ENCODE data around the gene CD160.

The CD160 gene

DNA sequence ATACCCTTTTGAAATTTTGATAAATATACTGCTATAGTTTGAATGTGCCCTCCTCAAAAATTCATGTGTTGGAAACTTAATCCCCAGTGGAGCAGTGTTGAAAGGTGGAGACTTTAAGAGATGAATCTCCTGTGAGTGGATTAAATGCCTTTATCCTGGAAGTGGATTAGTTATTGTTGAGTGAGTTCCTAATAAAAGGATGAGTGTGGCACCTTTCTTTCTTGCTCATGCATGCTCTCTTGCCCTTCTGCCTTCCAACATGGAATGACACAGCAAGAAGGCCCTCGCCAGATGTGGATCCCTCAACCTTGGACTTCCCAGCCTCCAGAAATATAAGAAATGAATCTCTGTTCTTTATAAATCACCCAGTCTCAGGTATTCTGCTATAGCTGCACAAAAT is 51.8 kb downstream of the CD160 start:
- H3K4me3 ChIP-seq (ENCODE audit: low read length): no peak overlapping the region
- H3K27ac ChIP-seq (ENCODE audit: low read length): no peak overlapping the region
- H3K9me3 ChIP-seq (ENCODE audit: control insufficient read depth, insufficient read depth, low read length): no peaks in the 10 kb centered on the region
- no peaks in the 10 kb centered on the region for H3K36me3 ChIP-seq (ENCODE audit: control insufficient read depth, insufficient read depth, low read length)
- DNase-seq (ENCODE audit: low read depth, low spot score): no peak
- no CpG with 5 or more reads among the region's 1 CpG for WGBS (ENCODE audit: insufficient coverage, insufficient read length)
- no peaks in the 10 kb centered on the region for H3K27me3 ChIP-seq (ENCODE audit: control insufficient read depth, insufficient read depth, low read length)
- H3K4me1 ChIP-seq (ENCODE audit: control insufficient read depth, insufficient read depth, low read length): no peaks in the 10 kb centered on the region

DNA sequence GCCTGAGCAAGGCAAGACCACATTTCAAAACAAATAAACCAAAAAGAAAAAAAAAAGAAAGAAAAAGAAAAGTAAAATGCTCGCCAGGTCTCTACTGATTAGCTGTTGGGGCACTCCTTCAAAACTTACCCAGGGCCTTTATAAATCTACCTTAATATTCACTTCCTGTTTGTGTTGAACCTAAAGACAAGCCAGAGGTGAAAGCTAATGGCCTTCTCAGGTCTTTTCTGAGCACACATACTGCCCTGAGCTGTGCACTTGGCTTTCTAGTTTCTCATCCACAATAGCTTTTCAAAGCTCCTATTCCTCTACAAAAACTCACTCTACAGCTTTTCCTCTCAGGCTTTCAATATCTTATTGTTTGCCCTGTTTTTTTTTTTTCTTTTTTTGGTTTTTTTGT is 54.1 kb downstream of the CD160 start:
- no peak overlapping the region for H3K4me3 ChIP-seq (ENCODE audit: low read length)
- no peak for DNase-seq (ENCODE audit: low read depth, low spot score)
- no peaks in the 10 kb centered on the region for H3K36me3 ChIP-seq (ENCODE audit: control insufficient read depth, insufficient read depth, low read length)
- no CpG with 5 or more reads among the region's 1 CpG for WGBS (ENCODE audit: insufficient coverage, insufficient read length)
- H3K4me1 ChIP-seq (ENCODE audit: control insufficient read depth, insufficient read depth, low read length): no peaks in the 10 kb centered on the region
- H3K9me3 ChIP-seq (ENCODE audit: control insufficient read depth, insufficient read depth, low read length): no peaks in the 10 kb centered on the region
- no peaks in the 10 kb centered on the region for H3K27me3 ChIP-seq (ENCODE audit: control insufficient read depth, insufficient read depth, low read length)
- no peak overlapping the region for H3K27ac ChIP-seq (ENCODE audit: low read length)

DNA sequence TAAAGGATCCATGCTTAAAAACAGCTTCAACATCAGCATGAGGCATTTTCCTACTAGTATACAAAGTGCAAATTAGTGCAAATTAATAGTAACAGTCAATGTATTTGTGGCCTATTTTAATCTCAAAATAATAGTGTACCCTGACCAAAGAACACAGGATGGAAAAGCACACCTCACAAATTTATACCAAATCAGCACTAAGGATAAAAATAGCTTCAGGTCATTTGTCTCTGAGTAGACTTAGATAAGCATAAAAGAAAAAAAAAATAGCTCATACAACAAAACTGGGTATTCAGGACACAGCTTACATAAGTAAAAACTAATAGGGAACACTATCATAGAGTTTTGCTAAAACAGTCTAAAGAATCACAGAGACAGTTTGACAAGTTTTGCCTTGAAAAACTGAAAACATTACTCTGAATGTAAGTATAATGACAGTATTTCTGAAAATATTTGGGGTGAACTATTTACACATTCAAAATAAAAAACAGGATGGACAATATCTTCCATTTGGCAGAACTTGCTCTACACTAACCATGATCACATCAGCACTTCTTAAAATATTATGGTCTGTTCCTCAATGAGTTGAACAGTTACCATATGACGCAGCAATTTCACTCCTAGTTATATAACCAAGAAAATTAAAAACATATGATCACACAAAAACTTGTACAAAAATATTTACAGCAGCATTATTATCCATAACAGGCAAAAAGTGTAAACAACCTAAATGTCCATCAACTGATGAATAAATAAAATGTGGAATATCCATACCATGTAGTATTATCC is 58.3 kb downstream of the CD160 start:
- H3K27me3 ChIP-seq (ENCODE audit: control insufficient read depth, insufficient read depth, low read length): no peaks in the 10 kb centered on the region
- no peak overlapping the region for H3K4me3 ChIP-seq (ENCODE audit: low read length)
- no peak overlapping the region for H3K27ac ChIP-seq (ENCODE audit: low read length)
- WGBS (ENCODE audit: insufficient coverage, insufficient read length): no CpG with 5 or more reads among the region's 1 CpG
- no peak for DNase-seq (ENCODE audit: low read depth, low spot score)
- H3K36me3 ChIP-seq (ENCODE audit: control insufficient read depth, insufficient read depth, low read length): no peaks in the 10 kb centered on the region
- H3K9me3 ChIP-seq (ENCODE audit: control insufficient read depth, insufficient read depth, low read length): no peaks in the 10 kb centered on the region
- no peaks in the 10 kb centered on the region for H3K4me1 ChIP-seq (ENCODE audit: control insufficient read depth, insufficient read depth, low read length)

DNA sequence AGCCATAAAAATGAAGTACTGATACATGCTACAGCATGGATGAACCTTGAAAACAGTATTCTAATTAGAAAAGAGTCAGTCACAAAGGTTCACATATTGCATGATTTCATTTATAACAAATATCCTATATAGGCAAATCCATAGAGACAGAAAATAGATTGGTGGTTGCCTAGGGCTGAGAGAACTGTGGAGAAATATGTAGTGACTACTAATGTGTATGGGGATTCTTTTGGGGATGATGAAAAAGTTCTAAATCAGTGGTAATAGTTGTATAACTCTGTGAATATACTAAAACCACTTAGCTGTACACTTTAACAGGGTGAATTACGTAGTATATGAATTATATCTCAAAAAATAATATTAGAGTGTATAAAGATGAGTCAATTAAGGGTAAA is 58.8 kb downstream of the CD160 start:
- Histone ChIP-seq H3K9me3 (ENCODE audit: control insufficient read depth, insufficient read depth, low read length) (no peaks in the 10 kb centered on the region), H3K36me3 (ENCODE audit: control insufficient read depth, insufficient read depth, low read length) (no peaks in the 10 kb centered on the region), H3K27me3 (ENCODE audit: control insufficient read depth, insufficient read depth, low read length) (no peaks in the 10 kb centered on the region), H3K4me1 (ENCODE audit: control insufficient read depth, insufficient read depth, low read length) (no peaks in the 10 kb centered on the region), H3K27ac (ENCODE audit: low read length) (no peak overlapping the region), H3K4me3 (ENCODE audit: low read length) (no peak overlapping the region)
- DNase-seq (ENCODE audit: low read depth, low spot score): no peak
- WGBS (ENCODE audit: insufficient coverage, insufficient read length): no CpG with 5 or more reads among the region's 1 CpG

DNA sequence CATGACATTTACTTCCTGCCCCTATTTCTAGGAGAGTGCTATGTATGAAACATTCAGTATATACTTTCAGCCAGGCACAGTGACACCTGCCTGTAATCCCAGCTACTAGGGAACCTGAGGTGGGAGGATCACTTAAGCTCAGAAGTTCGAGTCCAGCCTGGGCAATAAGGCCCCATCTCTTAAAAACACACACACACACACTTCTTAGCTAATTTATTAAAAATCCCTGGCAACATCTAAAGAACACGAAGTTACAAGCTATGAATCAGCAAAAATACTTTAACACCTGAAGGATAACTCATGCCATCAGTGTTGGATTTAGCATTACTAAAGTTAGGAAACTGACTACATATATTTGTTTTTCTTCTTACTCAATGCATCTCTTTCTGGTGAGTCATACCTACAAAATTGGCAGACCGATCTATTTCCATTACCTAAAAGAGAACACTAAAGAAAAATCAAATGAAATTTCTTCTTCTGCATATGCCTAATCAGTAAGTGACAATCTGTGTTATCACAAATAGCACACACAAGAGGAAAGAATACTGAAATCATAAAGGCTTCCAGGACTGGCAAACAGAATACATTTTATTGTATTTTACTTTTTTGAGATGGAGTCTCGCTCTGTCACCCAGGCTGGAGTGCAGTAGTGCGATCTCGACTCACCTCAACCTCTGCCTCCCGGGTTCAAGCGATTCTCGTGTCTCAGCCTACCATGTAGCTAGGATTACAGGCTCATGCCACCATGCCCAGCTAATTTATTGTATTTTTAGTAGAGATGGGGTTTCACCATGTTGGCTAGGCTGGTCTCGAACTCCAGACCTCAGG is 63.2 kb downstream of the CD160 start:
- H3K36me3 ChIP-seq (ENCODE audit: control insufficient read depth, insufficient read depth, low read length): no peaks in the 10 kb centered on the region
- H3K4me1 ChIP-seq (ENCODE audit: control insufficient read depth, insufficient read depth, low read length): no peaks in the 10 kb centered on the region
- no CpG with 5 or more reads among the region's 10 CpGs for WGBS (ENCODE audit: insufficient coverage, insufficient read length)
- H3K4me3 ChIP-seq (ENCODE audit: low read length): no peak overlapping the region
- no peak for DNase-seq (ENCODE audit: low read depth, low spot score)
- no peaks in the 10 kb centered on the region for H3K27me3 ChIP-seq (ENCODE audit: control insufficient read depth, insufficient read depth, low read length)
- no peaks in the 10 kb centered on the region for H3K9me3 ChIP-seq (ENCODE audit: control insufficient read depth, insufficient read depth, low read length)
- H3K27ac ChIP-seq (ENCODE audit: low read length): no peak overlapping the region

DNA sequence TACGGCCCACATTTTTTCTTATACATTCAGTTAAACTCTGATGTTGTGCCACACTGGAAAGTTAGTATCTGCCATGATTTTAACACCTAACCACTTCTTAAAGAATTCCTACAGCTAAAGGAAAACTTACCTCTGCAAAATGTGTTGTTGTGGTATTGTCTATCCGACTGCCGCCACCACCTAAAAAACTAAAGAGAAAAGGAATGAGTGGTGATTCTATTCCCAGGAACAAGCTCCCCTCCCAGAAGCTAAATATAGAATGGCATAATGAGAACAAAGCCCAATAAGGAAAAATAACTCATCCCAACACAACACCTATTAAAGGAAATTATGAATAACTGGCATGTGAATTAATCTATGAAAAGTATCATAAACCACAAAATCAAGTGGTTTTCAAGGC is 65.1 kb downstream of the CD160 start:
- DNase-seq (ENCODE audit: low read depth, low spot score): no peak
- no peak overlapping the region for H3K27ac ChIP-seq (ENCODE audit: low read length)
- H3K4me1 ChIP-seq (ENCODE audit: control insufficient read depth, insufficient read depth, low read length): no peaks in the 10 kb centered on the region
- no peaks in the 10 kb centered on the region for H3K27me3 ChIP-seq (ENCODE audit: control insufficient read depth, insufficient read depth, low read length)
- WGBS (ENCODE audit: insufficient coverage, insufficient read length): no CpG with 5 or more reads among the region's 3 CpGs
- H3K4me3 ChIP-seq (ENCODE audit: low read length): no peak overlapping the region
- H3K36me3 ChIP-seq (ENCODE audit: control insufficient read depth, insufficient read depth, low read length): no peaks in the 10 kb centered on the region
- H3K9me3 ChIP-seq (ENCODE audit: control insufficient read depth, insufficient read depth, low read length): no peaks in the 10 kb centered on the region

DNA sequence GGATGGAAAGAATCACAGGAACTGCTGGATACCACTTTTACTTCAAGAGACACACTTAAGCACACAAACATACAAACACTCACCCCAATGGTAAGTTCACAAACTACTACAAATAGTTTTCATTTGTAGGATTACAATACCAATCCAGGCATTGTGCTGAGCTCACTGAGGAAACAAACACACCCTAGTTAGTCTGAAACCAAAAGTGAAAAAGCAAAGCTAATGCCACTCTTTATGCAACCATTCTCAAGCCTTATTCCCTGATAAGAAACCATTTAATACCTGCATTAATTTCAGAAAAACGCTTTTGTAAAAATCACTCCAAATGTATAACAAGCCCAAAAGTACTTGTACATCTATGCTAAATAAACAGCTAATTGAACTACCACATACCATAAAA is 66.2 kb downstream of the CD160 start:
- Histone ChIP-seq H3K9me3 (ENCODE audit: control insufficient read depth, insufficient read depth, low read length) (no peaks in the 10 kb centered on the region), H3K4me1 (ENCODE audit: control insufficient read depth, insufficient read depth, low read length) (no peaks in the 10 kb centered on the region), H3K4me3 (ENCODE audit: low read length) (no peak overlapping the region), H3K27ac (ENCODE audit: low read length) (no peak overlapping the region), H3K27me3 (ENCODE audit: control insufficient read depth, insufficient read depth, low read length) (no peaks in the 10 kb centered on the region), H3K36me3 (ENCODE audit: control insufficient read depth, insufficient read depth, low read length) (no peaks in the 10 kb centered on the region)
- no CpG with 5 or more reads among the region's 1 CpG for WGBS (ENCODE audit: insufficient coverage, insufficient read length)
- DNase-seq (ENCODE audit: low read depth, low spot score): no peak

DNA sequence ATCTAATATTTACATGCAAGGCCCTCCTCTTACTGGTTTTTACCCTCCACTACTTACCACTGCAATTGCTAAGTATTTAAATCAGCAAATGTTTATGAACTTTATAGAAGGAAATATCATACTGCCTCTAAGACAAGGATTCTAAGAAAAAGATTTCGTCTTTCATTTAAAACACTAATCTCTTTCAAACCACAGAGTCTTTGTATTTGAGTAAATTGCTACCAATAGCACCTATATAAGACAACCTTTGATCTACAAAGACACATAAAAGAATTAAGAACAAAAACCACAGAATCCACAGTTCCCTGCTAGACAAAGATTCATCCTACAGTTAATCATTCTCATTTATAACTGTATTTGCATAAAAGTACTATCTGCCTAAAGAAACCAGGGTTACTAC is 67.0 kb downstream of the CD160 start:
- Histone ChIP-seq H3K36me3 (ENCODE audit: control insufficient read depth, insufficient read depth, low read length) (no peaks in the 10 kb centered on the region), H3K27ac (ENCODE audit: low read length) (no peak overlapping the region), H3K27me3 (ENCODE audit: control insufficient read depth, insufficient read depth, low read length) (no peaks in the 10 kb centered on the region), H3K9me3 (ENCODE audit: control insufficient read depth, insufficient read depth, low read length) (no peaks in the 10 kb centered on the region), H3K4me3 (ENCODE audit: low read length) (no peak overlapping the region), H3K4me1 (ENCODE audit: control insufficient read depth, insufficient read depth, low read length) (no peaks in the 10 kb centered on the region)
- no CpG with 5 or more reads among the region's 1 CpG for WGBS (ENCODE audit: insufficient coverage, insufficient read length)
- DNase-seq (ENCODE audit: low read depth, low spot score): no peak

DNA sequence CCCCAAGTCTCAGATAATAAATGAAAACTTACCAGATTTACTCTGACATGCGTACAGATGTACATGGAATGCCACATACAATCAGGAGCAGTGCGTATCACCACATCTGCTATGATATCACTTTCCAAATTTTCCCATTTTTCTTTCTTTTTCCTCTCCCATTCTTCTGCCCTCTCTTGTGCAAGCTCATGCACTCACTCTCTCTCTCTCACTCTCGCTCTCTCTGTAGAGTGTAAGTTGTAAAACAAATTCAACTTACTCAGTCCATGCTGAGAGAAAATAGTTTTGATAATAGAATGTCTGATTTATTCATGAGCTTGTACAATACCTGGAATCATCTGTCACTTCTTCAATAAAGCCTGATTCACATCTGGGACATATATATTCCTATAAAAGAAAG is 69.3 kb downstream of the CD160 start:
- Histone ChIP-seq H3K4me3 (ENCODE audit: low read length) (no peak overlapping the region), H3K36me3 (ENCODE audit: control insufficient read depth, insufficient read depth, low read length) (no peaks in the 10 kb centered on the region), H3K9me3 (ENCODE audit: control insufficient read depth, insufficient read depth, low read length) (no peaks in the 10 kb centered on the region), H3K27me3 (ENCODE audit: control insufficient read depth, insufficient read depth, low read length) (no peaks in the 10 kb centered on the region), H3K4me1 (ENCODE audit: control insufficient read depth, insufficient read depth, low read length) (no peaks in the 10 kb centered on the region), H3K27ac (ENCODE audit: low read length) (no peak overlapping the region)
- no CpG with 5 or more reads among the region's 3 CpGs for WGBS (ENCODE audit: insufficient coverage, insufficient read length)
- DNase-seq (ENCODE audit: low read depth, low spot score): no peak

Measured in iPS DF 6.9 (cell line).